ENCODE measurements around the gene ITPR1. TPM values are rescaled to one million over a fixed set of nuclear protein-coding genes. Genes with fewer than 3 reads are reported as not detected.

The ITPR1 gene
- total RNA-seq, 1 donor from 2014 or later: 53.1 TPM

- TF ChIP-seq CTCF (IDR thresholded peaks at IDR 0.05; ENCODE audit: unreplicated experiment): no peak
- peaks cover 14% of the 10 kb centered on the region for H3K4me1 Mint-ChIP-seq (ENCODE audit: unreplicated experiment)
- peaks cover 25% of the 10 kb centered on the region for H3K36me3 Mint-ChIP-seq (ENCODE audit: low read depth, unreplicated experiment)
- no peak overlapping the region for H3K4me3 Mint-ChIP-seq (ENCODE audit: unreplicated experiment)
- H3K9me3 Mint-ChIP-seq (ENCODE audit: unreplicated experiment): no peaks in the 10 kb centered on the region
- H3K27ac Mint-ChIP-seq (ENCODE audit: unreplicated experiment): no peak overlapping the region
- DNase-seq (ENCODE audit: low spot score): no peak
- peaks cover 5% of the 10 kb centered on the region for H3K27me3 Mint-ChIP-seq (ENCODE audit: unreplicated experiment)
These were observed 242.1 kb downstream of the ITPR1 start for GRCh38 chr3:4735243-4735642.

- Mint-ChIP-seq H3K4me1 (ENCODE audit: unreplicated experiment) (peaks cover 21% of the 10 kb centered on the region), H3K4me3 (ENCODE audit: unreplicated experiment) (no peak overlapping the region), H3K9me3 (ENCODE audit: unreplicated experiment) (no peaks in the 10 kb centered on the region), H3K36me3 (ENCODE audit: low read depth, unreplicated experiment) (peaks cover 25% of the 10 kb centered on the region), H3K27ac (ENCODE audit: unreplicated experiment) (no peak overlapping the region), H3K27me3 (ENCODE audit: unreplicated experiment) (peaks cover 5% of the 10 kb centered on the region)
- DNase-seq (ENCODE audit: low spot score): no peak
- TF ChIP-seq CTCF (IDR thresholded peaks at IDR 0.05; ENCODE audit: unreplicated experiment): no peak
These were observed 243.2 kb downstream of the ITPR1 start for GRCh38 chr3:4736284-4736861.

- Mint-ChIP-seq H3K9me3 (ENCODE audit: unreplicated experiment) (no peaks in the 10 kb centered on the region), H3K4me1 (ENCODE audit: unreplicated experiment) (peaks cover 30% of the 10 kb centered on the region), H3K4me3 (ENCODE audit: unreplicated experiment) (no peak overlapping the region), H3K27me3 (ENCODE audit: unreplicated experiment) (peaks cover 3% of the 10 kb centered on the region), H3K36me3 (ENCODE audit: low read depth, unreplicated experiment) (peaks cover 25% of the 10 kb centered on the region), H3K27ac (ENCODE audit: unreplicated experiment) (no peak overlapping the region)
- no peak for DNase-seq (ENCODE audit: low spot score)
- TF ChIP-seq CTCF (IDR thresholded peaks at IDR 0.05; ENCODE audit: unreplicated experiment): no peak
These were observed 245.7 kb downstream of the ITPR1 start for GRCh38 chr3:4738737-4739274.

GRCh38 chr3:4739289-4740236 is 246.4 kb downstream of the ITPR1 start:
- peaks cover 5% of the 10 kb centered on the region for H3K27me3 Mint-ChIP-seq (ENCODE audit: unreplicated experiment)
- H3K27ac Mint-ChIP-seq (ENCODE audit: unreplicated experiment): no peak overlapping the region
- no peak for DNase-seq (ENCODE audit: low spot score)
- no peak for TF ChIP-seq CTCF (IDR thresholded peaks at IDR 0.05; ENCODE audit: unreplicated experiment)
- H3K9me3 Mint-ChIP-seq (ENCODE audit: unreplicated experiment): no peaks in the 10 kb centered on the region
- peaks cover 28% of the 10 kb centered on the region for H3K36me3 Mint-ChIP-seq (ENCODE audit: low read depth, unreplicated experiment)
- H3K4me3 Mint-ChIP-seq (ENCODE audit: unreplicated experiment): peak overlapping the region; percentile 12
- H3K4me1 Mint-ChIP-seq (ENCODE audit: unreplicated experiment): peaks cover 32% of the 10 kb centered on the region
